ENCODE data around the gene SMKR1.
"Not testable (repeated sequence)": the region's sequence is repeated elsewhere in the genome, so short reads cannot be mapped to it uniquely, and the experiment has no call there.

SMKR1 gene

DNA sequence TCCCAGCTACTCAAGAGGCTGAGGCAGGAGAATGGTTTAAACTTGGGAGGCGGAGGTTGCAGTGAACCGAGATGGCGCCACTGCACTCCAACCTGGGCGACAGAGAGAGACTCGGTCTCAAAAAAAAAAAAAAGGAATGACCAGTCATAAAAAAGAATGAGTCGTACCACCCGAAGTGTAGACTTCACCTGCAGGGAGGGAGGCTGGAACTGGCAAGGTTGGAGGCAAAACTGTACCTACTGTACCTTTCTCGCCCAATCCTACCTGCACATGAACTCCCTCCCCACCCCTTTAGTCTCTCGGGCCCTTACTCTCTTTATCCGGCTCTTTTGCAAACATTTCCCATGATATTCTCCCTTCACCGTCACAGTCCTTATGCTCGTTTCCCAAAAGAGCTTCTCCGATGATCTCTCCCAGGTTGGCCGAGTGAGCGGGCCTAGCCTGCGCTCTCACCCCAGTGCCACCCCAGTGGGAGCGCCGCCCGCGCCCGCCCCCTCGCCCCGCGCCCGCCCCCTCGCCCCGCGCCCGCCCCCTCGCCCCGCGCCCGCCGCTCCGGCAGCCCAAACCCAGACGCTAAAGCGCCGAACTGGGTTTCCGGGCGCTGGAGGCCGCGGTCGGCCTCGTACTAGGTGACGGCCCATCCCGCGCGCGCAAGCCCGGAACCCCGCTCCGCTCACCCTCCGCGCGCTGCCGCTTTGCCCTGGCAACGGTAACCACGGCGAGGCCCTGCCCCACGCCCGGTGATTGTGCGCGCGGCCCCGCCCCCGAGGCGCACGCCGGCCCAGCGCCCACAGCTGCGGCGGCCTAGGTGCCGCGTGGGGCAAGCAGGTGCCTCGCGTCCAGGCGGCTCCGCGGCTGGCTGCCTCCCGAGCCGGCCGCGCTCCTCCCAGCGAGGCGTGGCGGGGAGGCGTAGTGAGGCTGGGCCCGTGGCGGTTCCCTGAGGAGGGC, at the start of gene SMKR1:
TSS of gene SMKR1 (plus strand) at position 772 of the 948 bp plus-strand sequence. CDS start 294 bp downstream, outside the sequence.
- peak in 54 of 58 donors; percentile 10 to 80 (median 46) for DNase-seq

DNA sequence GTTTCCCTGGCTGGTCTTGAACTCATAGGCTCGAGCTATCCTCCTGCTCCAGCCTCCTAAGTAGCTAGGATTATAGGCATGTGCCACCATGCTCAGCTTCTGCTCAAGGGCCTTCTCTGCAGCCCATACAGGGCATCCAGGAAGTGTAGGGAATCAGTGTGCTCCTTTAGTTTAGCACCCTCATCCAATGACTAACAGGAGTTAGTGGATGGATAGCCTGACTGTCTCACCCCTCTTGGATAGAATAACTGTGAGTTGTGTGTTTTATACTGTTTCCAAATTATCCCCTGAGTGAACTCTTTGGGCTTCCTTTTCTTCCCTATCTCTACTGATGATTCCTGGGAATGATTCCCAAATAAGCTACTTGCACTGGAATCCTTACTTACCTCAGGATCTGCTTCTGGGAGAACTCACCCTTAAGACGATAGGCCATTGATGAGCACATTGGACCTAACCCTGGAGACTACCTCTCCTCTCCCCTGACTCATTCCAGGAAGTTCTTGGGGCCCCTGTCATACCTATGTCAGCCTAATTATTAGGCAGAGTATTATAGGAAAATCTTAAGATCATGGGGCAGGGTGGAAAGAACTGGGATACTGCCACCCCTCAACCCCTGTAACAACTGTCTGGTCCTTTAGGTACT, 49.6 kb upstream of the SMKR1 start:
- no peak for DNase-seq

DNA sequence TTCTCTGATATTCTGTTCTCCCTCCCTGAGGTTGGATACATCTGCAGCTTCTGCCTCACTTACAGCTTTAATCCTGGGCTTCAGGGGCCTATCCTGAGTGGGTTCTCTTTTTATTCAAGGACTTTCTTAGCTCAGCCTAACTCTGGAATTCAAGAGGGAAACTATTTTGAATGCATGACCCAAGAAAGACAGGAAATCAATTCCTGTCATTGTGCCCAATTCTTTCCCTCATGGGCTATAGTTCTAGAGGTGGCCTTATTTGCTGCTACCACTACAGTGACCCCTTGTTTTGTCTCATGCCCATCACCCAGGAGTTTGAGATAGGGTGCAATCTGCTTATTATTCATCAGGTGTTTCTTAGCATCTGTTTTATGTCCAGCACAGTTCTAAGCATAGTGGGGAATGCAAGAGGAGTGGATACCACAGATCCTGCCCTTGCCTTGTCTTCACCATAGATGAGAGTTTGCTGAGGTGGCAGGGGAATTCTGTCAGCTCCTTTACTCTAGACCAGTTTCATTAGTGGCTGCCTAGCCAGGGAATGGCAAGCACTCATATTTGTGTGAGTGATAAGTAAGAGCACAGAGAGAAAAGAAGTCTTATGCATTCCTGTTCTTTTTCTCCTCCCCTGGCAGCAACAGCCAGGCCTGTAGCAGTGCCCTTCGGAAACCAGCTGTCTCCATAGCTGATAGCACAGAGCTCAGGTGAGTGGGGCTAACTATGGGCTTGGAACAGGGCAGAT, 48.7 kb upstream of the SMKR1 start:
- no peak for DNase-seq

DNA sequence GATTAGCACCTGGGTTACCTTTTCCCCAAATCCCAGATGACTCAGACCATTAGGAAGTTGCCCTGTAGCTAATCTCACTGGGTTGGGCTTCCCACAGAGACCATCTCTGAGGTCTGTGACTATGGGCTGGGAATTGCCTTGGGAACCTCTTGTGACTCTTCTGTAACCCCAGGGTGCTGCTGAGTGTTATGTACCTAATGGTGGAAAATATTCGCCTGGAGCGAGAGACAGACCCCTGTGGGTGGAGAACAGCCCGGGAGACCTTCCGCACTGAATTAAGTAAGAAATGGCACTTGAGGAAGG, 48.1 kb upstream of the SMKR1 start:
- no peak for DNase-seq

DNA sequence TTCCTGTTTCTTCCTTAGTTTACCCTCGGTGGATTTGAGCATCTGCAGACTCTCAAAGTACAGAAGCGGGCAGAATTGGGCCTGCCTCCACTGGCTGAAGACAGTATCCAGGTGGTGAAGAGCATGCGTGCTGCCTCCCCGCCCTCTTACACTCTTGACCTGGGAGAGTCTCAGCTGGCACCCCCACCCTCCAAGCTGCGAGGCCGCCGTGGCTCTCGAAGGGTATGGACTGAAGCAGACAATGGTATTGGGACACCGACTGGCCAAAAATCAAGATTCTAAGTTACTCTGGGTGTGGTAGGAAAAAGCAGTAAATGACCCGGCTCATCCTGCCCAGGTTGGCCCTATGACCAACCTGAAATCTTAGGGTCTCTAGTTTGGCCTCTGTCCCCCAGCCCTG, 45.9 kb upstream of the SMKR1 start:
- DNase-seq, result no peak

DNA sequence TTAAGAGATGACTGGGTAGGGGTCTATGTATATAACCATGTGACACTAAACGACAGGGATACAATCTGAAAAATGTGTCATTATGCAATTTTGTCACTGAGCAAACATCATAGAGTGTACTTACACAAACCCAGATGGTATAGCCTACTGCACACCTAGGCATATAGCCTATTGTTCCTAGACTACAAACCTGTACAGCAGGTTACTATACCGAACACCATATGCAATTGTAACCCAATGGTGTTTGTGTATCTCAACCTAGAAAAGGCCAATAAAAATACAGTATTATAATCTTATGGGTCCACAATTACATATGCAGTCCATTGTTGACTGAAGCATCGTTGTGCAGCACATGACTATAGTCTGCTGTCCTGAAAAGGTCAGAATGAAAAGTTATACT, 45.2 kb upstream of the SMKR1 start:
- DNase-seq, result no peak

DNA sequence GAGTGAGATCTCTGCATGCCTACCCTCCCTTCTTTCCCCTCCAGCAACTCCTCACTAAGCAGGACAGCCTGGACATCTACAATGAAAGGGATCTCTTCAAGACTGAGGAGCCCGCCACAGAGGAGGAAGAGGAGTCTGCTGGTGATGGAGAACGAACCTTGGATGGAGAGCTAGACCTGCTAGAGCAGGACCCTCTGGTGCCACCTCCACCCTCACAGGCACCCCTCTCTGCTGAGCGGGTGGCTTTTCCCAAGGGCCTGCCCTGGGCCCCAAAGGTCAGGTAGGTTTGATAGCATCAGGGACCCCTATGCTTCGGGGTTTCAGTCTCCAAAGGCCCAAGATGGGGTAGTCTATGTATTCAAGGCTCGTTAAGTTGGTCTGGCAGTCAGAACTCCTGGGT, 44.2 kb upstream of the SMKR1 start:
- no peak for DNase-seq

DNA sequence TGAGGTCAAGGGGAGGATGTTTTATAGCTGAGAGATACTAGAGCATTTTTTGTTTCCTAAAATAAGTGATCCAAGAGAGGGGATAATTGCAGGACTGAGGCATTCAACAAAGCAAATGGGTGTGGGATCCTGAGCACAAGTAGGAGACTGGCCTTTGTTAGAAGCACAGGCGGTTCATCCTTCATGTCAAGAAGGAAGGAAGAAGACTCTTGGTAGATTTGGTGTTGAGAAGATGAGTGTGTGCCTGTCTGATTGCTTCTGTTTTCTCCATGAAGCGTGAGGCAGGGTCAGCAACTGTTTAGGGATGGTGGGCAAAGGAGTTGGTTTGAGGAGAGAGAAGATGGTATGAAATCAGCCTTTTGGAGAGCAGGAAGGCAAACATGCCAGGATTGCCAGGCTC, 40.5 kb upstream of the SMKR1 start:
- no peak for DNase-seq

DNA sequence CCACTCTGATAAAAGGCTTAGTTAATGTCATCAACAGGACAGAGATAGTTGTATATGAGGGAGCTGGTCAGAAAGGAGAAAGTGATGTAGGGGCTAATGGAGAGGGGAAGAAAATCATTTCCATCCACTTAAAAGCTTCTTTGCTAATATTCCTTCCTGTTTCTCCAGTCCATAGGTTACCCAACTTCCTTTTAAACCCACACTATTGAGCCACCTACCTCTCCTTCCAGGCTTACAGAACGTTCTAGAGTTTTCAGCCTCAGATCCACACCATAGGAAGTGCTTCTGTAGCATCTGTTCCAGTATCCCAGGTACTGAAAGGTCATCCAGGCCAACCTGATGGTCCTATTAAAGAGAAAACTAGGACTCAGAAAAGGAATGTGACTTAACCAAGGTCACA, 39.9 kb upstream of the SMKR1 start:
- no peak for DNase-seq

DNA sequence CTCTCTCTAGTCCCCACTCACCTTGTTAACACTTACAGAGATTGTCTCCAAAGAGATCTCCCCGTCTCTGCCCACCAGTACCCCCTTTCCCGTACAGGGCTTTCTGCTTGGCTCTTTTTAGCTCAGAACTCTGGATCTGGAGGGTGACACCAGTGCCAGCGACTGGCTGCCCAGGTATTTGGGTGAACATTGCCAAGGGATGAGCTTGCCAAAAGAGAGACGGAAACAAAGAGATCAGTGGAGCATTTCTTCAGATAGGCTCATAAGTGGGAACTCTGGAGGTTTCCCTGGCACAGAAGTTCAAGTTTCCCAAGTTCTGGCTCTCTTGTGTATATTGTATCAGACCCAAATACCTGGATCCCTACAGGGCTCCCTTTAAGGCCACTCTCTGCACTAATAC, 38.1 kb upstream of the SMKR1 start:
- no peak for DNase-seq

DNA sequence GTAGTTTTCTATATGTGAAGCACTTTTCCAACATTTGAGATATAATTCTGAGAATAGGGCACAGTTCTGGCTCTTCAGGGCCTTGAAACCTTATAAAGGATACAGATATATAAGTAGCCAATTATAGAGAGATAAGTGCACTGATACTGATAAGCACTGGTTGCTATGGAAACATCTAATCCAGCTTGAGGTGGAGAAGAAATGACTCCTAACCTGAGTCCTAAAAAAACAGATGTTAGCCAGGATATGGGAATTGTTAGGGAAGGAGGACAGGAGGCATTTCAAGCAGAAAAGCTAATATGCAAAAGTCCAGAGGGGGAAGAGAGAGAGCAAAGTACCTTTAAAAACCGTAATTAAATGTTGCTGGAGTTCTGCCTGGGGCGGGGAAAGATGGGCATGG, 37.3 kb upstream of the SMKR1 start:
- no peak for DNase-seq

DNA sequence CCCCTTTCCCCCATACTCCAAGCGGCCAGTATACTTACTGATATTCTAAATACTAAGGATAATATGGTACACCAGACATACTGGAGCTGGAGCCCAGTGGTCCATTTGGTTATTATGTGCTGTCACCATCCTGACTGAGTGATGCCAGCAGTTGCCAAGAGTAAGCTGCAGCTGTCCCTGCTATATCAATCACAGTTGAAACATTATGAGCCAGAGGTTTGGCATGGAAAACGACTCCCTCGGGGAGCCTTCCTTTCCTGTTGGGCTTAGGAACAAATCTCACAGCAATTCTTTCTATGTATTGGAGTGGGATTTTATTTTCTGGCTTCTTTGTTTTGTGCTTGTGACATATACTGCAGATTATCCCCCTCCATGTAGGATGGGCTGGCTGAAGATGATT, 35.5 kb upstream of the SMKR1 start:
- no peak for DNase-seq

DNA sequence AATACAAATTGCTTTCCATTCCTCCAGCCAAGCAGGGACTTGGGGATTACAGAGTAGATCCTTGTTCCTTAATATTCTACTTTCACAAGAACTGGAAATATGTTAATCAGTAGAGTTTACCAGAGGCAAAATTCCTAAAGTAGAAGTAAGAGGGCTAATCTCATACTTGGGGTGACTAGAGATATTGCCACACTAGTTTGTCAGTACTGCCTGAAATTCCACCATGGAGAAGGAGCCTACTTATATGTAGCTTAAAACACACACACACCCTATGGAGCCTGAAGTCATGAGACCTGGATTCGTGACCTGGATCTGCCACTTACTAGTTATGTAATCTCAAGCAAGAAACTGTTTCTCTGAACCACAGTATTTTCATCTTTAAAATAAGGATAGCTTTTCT, 34.2 kb upstream of the SMKR1 start:
- peak in 1 of 58 donors; percentile 17 for DNase-seq

DNA sequence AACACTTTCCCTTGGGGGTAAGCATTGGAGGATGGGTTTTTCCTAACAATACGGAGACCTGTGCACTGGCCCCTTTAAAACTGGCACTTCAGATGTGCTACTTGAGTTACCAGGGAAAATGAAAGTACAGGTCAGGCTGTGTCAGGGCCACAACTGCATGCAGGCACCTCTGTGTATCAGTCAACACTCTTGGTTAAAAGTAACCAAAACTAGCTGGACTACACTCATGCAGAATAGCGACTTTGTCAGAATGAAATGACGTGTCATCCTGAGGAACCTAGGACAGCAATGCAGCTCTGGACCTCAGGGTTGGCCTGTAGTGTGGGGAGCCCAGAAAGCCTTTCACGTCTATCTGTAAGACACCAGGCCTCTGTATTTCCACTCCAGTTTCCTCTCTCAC, 33.8 kb upstream of the SMKR1 start:
- DNase-seq, result no peak

DNA sequence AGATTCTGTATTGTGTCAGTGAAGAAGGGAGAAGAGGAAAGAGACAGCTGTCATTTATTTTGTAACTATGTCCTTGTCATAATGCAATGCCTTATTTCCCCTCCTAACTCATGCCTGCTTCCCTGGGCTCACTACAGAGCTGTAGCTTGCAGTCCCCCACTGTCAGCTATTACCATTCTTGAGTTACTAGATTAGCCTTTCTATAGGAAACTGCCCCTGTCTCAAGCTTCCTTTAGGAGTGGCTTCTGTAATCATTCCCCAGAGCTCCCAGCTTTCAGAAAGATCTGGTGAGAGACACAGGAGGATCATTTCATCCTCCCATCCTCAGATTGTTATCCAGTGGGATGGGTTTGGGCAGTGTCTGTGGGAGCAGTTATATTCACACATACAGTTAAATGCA, 32.4 kb upstream of the SMKR1 start:
- no peak for DNase-seq

DNA sequence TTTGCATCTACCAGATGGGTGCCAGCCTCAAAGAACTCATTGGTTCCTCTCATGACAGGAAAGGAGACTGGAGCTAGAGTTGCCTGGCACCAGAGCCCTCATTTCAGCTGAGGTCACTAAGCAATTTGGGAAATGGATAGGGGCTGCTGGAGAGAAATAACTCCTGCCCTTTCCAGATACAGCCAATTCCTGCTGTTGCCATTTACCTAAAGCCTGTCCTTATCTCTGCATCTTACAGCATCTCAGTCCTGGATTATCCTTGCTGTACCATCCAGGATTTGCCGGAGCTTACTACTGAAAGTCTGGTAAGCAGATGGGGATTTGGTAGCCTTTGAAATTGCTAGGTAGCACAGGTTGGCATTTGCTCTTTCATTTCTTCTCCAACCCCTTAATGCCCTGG, 31.9 kb upstream of the SMKR1 start:
- DNase-seq, result peak in 1 of 58 donors; percentile 3

DNA sequence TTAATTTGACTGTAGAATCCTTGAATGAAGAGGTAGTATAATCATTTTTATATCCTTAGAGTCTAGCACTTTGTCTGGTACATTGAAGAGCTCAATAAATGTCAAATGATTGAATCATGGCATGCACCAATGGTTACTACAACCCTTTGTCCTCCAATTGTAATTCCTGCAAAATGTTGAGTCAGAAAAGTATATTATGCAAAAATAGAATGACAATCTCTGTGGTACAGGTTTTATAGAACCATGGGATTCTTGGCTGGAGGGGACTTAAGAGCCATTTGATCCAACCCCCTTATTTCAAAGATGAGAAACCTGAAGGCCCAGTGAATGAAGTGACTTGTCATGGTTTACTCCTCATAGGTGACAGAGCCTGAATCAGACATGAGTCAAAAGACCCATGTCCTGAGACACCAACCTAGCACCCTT, 30.9 kb upstream of the SMKR1 start:
- DNase-seq, result no peak

DNA sequence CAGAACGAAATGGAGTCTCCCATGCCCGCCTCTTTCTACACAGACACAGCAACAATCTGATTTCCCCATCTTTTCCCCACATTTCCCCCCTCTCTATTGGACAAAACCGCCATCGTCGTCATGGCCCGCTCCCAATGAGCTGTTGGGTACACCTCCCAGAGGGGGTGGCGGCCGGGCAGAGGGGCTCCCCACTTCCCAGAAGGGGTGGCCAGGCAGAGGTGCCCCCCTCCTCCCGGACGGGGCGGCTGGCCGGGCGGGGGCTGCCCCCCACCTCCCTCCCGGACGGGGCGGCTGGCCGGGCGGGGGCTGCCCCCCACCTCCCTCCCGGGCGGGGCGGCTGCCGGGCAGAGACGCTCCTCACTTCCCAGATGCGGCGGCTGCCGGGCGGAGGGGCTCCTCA, 26.4 kb upstream of the SMKR1 start:
- DNase-seq, result not testable (repeated sequence)

DNA sequence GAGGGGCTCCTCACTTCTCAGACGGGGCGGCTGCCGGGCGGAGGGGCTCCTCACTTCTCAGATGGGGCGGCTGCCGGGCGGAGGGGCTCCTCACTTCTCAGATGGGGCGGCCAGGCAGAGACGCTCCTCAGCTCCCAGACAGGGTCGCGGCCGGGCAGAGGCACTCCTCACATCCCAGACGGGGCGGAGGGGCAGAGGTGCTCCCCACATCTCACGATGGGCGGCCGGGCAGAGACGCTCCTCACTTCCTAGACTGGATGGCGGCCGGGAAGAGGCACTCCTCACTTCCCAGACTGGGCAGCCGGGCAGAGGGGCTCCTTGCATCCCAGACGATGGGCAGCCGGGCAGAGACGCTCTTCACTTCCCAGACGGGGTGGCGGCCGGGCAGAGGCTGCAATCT, 25.9 kb upstream of the SMKR1 start:
- DNase-seq, result not testable (repeated sequence)

DNA sequence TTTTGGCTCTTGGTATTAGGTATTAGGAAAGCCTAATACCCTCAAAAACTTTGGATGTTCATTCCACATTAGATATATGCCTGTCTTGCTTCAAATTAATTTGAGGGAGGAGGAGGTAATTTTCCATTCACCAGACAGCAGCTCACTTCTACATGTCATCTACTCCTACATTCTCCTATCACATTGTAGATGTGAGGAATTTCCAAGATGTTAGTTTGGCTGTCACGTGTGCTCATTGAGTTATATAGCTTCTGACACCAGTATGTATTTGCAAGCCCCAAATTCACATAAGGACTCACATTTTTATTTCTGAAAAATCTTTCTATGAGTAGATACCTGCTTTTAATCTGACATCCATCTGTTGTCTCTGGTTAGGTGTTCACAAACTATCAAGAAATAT, 22.5 kb upstream of the SMKR1 start:
- no peak for DNase-seq

DNA sequence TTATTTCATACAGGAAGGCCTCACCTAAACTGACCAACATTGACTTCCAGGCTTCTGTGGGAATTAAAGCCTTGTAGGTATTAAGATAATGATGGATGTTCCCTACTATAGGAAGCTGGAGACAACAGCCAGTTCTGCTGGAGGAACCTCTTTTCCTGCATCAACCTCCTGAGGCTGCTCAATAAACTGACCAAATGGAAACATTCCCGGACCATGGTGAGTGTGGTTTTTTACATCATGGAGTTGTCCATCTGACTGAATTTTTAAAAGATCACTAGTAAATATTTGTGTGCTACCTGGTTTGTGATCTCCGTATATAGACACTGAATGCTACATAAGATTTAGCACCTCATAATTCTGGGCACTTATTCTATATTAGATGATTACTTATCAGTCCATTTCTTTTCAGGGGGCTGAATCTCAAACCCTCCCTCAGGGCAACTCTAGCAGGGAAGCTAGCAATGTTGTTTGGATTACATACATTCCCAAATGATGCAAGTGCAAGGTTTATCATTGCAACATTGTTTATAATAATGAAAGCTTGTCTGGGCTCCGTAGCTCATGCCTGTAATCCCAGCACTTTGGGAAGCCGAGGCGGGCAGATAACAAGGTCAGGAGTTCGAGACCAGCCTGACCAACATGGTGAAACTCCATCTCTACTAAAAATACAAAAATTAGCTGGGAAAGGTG, 21.5 kb upstream of the SMKR1 start:
- DNase-seq, result no peak

DNA sequence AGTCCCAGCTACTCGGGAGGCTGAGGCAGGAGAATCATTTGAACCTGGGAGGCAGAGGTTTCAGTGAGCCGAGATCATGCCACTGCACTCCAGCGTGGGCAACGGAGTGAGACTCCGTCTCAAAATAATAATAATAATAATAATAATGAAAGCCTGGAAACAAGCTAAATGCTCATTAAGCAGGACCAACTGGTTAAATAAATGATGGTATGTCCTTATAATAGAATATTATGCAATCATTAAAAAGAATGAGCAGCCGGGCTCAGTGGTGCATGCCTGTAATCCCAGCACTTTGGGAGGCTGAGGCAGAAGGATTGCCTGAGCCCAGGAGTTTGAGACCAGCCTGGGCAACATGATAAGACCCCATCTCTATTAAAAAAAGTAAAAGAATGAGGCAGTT, 21.0 kb upstream of the SMKR1 start:
- DNase-seq, result not testable (repeated sequence)

Measured in anterior cingulate cortex (tissue), 58 donors.